Measurements from ENCODE around the gene FOXO4.

FOXO4 gene

DNA sequence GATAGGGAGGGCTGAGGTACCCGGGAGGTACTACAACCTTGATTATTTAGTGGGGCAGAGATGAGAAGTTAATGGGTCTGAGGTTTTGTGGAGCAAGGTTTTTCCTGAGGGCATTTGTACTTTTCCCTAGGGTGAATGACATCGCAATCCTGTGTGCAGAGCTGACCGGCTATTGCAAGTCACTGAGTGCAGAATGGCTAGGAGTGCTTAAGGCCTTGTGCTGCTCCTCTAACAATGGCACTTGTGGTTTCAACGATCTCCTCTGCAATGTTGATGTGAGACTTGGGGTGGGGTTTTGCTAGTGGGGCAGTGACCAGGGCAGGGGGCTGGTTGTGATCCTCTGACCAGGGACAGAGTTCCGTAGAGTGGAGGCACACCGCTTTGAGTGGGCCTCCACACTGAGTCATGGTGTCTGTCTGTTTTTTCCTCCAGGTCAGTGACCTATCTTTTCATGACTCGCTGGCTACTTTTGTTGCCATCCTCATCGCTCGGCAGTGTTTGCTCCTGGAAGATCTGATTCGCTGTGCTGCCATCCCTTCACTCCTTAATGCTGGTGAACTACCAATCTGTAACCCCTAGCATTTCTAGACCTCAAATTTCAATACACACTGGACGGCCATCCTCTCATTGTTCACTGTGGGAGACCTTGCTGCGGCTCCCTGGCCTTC, 32.6 kb downstream of the FOXO4 start:
- DNase-seq (ENCODE audit: extremely low spot score): no peak
- ChIA-PET POLR2A (interaction anchor here (0.8 kb wide), 1 partner anchor 10 kb away, joined by 3 read pairs; the partner anchor contains the start of gene MED12), CTCF (interaction anchor here (0.7 to 2.5 kb wide), 8 partner anchors 7 to 130 kb away, joined by 3 to 23 read pairs (median 8); partner anchors contain the start of genes CXorf65 and MED12)
- TF ChIP-seq, protein P1, sequence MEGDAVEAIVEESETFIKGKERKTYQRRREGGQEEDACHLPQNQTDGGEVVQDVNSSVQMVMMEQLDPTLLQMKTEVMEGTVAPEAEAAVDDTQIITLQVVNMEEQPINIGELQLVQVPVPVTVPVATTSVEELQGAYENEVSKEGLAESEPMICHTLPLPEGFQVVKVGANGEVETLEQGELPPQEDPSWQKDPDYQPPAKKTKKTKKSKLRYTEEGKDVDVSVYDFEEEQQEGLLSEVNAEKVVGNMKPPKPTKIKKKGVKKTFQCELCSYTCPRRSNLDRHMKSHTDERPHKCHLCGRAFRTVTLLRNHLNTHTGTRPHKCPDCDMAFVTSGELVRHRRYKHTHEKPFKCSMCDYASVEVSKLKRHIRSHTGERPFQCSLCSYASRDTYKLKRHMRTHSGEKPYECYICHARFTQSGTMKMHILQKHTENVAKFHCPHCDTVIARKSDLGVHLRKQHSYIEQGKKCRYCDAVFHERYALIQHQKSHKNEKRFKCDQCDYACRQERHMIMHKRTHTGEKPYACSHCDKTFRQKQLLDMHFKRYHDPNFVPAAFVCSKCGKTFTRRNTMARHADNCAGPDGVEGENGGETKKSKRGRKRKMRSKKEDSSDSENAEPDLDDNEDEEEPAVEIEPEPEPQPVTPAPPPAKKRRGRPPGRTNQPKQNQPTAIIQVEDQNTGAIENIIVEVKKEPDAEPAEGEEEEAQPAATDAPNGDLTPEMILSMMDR (IDR thresholded peaks at IDR 0.05; ENCODE audit: control extremely low read depth, extremely low read depth, low read depth, missing control alignments): no peak

DNA sequence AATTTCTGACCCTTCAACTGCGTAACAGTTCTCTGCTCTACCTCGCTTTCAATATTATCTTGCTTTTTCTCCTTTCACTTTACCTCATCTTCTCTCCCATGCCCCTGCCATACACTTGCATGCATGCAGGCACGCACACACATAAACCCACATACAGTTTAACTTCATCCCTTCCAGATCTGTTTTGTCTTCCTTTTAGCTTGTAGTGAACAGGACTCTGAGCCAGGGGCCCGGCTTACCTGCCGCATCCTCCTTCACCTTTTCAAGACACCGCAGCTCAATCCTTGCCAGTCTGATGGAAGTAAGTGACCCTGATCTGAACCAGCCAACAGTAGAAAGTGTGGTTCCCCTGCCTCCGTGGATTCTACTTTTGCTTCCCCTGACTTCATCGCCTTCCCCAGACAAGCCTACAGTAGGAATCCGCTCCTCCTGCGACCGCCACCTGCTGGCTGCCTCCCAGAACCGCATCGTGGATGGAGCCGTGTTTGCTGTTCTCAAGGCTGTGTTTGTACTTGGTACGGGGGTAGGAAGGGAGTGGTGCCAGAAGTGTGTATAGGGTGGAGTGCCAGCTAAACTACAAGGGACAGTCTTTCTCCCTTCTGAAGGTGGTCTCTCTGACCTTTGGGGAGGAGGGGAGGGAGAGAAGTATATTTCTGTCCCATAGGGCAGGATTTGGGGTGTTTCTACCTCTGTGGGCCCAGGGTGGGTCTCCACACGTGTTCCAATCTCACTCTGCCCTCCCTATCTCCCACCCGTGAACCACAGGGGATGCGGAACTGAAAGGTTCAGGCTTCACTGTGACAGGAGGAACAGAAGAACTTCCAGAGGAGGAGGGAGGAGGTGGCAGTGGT, 33.5 kb downstream of the FOXO4 start:
- peak; percentile 65 for DNase-seq (ENCODE audit: extremely low spot score)
- TF ChIP-seq, protein P1 (IDR thresholded peaks at IDR 0.05; ENCODE audit: control extremely low read depth, extremely low read depth, low read depth, missing control alignments): peak; percentile 73
- CTCF ChIA-PET: interaction anchor here (0.7 to 2.5 kb wide), 10 partner anchors 8 to 131 kb away, joined by 3 to 23 read pairs (median 6); partner anchors contain the start of genes CXorf65 and MED12
- POLR2A ChIA-PET: no interaction called here

DNA sequence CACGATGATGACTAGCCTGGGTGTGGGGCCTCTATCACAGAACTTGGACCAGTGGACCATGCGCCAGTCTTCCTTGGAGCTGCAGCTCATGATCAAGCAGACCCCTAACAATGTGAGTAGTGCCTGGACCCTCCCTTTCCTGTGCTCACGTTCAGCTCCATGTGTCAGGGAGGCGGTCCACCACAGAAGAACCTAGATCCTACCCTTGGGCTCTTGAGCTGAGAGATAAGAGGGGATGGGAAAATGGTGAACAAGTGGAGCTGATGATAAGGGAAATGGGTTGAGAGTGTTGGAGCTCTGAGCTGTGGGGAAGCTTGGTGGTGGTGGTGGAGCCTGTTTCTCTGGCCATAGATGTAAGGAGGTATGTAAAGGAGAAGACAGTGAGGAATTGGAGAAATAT, 35.9 kb downstream of the FOXO4 start:
- TF ChIP-seq, protein P1 (IDR thresholded peaks at IDR 0.05; ENCODE audit: control extremely low read depth, extremely low read depth, low read depth, missing control alignments): no peak
- no peak for DNase-seq (ENCODE audit: extremely low spot score)
- ChIA-PET POLR2A (interaction anchor here (0.8 kb wide), 1 partner anchor 13 kb away, joined by 3 read pairs; the partner anchor contains the start of gene MED12), CTCF (interaction anchor here (0.8 to 2.1 kb wide), 2 partner anchors 34 to 132 kb away, joined by 3 to 5 read pairs; no protein-coding TSS in a partner anchor)

DNA sequence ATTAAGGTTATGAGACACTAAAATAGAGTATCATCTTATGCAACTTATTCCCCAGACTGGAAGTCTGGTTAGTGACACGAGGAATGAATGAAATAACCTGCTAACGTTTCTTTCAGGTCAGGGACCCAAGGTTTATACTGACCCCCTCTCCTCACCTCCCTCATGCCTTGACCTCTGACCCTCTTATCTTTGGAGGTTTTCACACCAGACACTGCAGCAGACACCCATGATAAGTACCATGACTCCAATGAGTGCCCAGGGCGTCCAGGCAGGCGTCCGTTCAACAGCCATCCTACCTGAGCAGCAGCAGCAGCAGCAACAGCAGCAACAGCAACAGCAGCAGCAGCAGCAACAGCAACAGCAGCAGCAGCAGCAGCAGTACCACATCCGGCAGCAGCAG, 44.8 kb downstream of the FOXO4 start:
- POLR2A ChIA-PET: no interaction called here
- DNase-seq (ENCODE audit: extremely low spot score): no peak
- CTCF ChIA-PET: no interaction called here
- TF ChIP-seq, protein P1 (IDR thresholded peaks at IDR 0.05; ENCODE audit: control extremely low read depth, extremely low read depth, low read depth, missing control alignments): no peak

DNA sequence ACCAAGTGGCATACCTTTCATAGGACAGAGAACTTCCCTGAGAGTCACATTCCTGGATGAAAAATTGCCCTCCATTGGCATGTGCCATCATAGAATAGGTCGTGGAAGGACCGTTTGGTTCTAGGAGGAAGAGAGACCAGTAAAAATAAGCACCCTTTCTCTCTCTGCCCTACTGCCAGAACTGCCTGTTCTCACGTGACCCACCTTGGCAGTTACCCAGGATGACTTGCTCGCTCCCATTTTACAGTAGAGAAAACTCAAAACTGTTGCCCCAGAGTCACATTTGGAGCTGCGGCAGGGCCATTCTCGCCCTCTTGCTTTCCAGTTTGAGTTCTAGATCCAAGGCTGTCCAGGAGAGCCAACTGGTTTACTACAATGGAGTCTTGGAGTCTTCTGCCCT, 47.9 kb downstream of the FOXO4 start:
- DNase-seq (ENCODE audit: extremely low spot score): no peak
- POLR2A ChIA-PET: no interaction called here

DNA sequence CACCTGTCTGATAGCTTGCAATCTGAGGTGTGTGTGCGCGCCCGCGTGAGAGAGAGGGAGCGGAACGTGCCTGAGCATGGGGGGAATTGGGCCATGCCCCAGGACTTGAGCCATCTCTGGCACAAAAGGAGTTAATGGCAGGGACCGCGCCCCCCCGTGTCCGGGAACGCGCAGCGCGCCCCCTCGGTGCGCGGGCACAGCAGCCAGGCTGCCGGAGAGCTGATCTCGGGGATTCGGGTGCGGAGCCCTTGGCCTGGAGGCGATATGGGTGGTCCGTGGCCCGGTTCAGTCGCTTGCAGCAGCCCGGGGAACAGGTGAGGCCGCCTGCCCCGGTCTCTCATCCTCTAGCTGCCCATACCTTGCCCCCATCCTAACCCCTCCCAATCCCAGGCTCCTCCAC, 49.0 kb downstream of the FOXO4 start, which contains the start of gene NLGN3:
NLGN3 (plus strand) TSS at position 191 of the 400 bp plus-strand sequence. CDS start 2,909 bp downstream, outside the sequence.
- POLR2A ChIA-PET: no interaction called here
- TF ChIP-seq, protein P1 (IDR thresholded peaks at IDR 0.05; ENCODE audit: control extremely low read depth, extremely low read depth, low read depth, missing control alignments): no peak
- DNase-seq (ENCODE audit: extremely low spot score): no peak
- CTCF ChIA-PET: no interaction called here

More for the DNA sequence above, 47.9 kb downstream of the FOXO4 start:
- CTCF ChIA-PET: no interaction called here
- TF ChIP-seq, protein P1 (IDR thresholded peaks at IDR 0.05; ENCODE audit: control extremely low read depth, extremely low read depth, low read depth, missing control alignments): no peak
